GM18498 (cell line): ENCODE data around the gene NRF1.
"Not testable (repeated sequence)": the region's sequence is repeated elsewhere in the genome, so short reads cannot be mapped to it uniquely, and the experiment has no call there.

Experiments used
- ATAC-seq: cut with Tn5 transposase; IDR thresholded peaks from one replicate; pipeline ENCODE4 v1.9.1; 2021; ENCODE audit warnings: mild to moderate bottlenecking, moderate library complexity; ENCODE audit not compliant: unreplicated experiment

The NRF1 gene

DNA sequence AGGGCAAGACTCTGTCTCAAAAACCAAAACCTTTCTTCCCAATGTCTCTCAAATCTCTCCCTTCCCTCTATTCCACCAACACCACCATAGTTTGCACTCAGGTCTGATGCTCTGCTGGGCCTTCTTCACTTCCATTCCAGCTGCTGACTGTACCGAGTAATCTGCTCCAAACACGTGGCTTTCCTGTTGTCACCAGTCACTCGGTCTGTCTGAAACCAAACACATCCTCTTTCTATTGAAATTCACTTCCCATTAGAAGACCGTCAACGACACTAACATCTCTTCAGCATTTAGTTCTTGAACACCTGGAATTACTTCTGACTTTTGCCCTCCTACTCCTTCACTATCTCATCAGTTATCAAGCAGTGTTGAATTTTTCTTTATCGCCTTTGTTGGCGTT is 4.7 kb upstream of the NRF1 start:
- ATAC-seq = no peak

DNA sequence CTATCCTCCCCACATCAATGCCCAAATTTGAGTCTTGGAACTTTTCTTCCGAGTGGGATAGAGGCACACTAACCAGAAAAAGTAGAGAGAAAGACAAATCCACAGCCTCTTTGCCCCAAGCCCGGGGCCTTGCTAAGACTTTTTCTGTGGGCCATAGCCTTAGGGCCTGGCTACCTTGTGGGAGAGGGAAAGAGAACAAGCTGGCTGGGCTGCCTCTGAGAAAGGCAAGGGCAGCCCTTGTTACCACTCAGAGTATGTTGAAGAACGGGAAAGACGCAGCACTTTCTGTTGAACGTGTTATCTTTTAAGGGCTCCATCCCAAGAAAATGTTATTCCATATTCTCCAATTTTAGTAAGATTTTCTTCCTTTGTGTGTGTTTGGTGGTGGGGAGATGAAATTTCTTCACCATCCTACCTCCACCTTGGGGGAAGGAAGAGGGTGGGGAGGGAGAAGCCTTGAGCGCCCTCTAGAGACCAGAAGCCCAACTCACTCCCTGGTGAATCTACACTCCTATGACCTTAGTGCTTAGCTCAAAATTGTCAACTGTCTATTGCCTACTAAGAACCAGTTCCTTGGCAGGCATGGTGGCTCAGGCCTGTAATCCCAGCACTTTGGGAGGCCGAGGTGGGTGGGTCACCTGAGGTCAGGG is 3.9 kb upstream of the NRF1 start:
- ATAC-seq = no peak

DNA sequence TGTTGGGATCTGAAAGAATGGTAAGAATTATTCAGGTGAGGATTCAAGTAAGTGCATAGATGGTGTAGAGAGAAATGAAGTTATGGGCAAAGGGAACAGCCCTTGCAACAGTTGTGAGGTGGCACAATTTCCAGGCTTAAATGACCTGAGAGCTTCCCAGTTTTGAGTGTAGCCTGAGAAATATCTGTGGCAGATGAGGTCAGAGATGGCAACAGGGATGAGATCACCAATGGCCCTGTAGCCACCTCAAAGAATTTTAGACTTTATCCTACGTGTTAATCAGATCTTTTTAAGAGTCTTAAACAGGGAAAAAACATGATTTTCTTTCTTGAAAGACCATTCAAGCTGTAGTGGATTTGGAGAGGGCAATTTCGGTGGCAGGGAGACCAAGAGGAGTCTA is 1.9 kb upstream of the NRF1 start:
- ATAC-seq = no peak

DNA sequence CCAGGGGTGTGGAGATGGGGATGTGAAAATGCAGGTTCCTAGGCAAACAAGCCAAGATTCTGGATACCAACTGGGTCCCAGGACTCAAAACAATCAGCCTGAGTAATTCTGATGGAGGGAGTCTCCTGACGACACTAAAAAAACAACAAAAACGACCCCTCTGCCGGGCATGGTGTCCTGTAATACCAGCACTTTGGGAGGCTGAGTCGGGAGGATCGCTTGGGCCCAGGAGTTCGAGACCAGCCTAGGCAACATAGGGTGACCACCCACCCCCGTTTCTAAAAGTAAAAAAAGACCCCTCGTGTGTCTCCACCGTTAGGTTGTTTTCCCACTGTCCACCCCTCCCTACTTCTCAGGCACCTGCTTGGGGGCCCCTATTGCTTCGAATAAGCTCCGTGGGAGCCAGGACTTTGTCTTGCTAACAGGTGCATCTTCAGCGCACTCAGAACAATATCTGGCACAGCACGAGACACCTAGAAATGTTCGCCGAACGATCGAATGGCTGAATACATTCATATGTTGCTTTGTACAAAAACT is 743 bp upstream of the NRF1 start:
- ATAC-seq = no peak

DNA sequence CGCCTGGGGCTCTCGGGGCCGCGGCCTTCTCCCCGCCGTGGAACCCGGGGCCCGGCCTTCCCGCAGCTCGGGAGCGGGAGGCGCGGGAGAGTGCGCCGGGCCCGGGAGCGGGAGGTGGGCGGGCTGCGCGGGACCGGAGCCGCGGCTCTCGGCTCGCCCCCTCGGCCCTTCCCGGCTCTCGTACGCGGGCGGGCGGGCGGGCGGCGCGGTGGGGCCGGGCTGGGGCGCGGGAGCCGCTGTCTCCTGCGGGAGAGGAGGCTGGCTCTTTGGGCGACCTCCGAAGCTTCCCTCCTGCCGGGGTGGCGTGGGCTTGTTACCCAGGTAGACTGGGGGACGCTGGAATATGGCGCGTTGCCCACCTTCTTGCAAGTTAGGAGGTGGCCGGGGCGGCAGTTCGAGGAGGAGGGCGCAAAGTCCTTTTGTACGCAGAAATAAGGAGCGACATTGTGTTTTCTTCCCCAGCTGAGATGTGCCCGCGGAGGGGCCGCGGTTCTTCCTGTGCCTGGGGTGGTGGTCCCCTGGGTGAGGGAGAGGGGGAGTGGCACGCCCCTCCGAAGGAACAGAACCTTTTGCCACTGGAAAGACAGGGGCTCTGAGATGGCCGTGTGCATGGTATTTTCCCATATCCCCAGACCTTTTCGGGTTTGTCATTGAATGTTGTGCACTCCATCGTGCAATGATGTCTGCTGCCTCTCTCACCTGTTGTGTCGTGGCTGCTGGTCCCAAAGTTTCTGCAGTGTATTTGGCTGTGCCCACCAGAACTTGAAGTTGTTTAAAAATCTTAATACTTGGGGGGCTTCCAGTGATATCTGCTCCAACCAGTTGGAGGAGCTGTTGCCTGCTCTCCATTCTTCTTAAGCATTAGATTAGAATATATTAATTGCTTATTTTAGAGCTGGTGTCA is 844 bp downstream of the NRF1 start:
- ATAC-seq = peak; percentile 24

DNA sequence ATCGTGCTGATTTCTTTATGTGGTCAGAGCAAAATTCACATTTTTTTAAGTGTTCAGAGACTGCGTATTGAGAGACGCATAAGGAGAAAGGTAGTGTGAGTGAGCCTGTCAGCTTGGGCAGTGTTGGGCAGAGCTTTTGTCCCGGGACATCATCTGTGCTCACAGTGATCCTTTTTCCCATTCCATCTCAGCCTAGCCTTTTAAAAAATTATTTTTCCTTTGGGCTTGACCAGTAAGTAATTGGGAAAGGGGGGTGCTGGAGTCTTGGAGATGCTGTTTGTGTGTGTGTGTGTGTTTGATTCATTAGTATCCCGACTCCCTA is 1.5 kb downstream of the NRF1 start:
- no peak for ATAC-seq

DNA sequence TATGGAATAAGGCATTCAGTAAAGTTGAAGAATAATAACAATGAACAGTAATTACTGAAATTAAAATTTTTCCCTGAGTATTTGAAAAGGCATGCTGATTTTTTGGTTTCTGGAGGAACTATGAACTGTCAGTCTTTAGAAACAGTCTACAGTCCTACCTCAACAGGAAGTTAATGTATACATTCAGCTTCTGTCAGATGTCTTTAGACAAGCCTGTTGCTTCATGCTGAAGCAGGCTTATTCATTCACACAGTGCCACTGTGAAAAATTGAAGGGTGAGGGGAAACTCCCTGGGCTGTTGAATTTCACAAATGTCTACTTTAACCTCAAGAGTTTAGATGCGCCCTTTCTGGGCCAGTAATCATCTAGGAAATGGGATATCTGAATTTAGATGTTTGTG is 3.5 kb downstream of the NRF1 start:
- ATAC-seq = peak; percentile 29

DNA sequence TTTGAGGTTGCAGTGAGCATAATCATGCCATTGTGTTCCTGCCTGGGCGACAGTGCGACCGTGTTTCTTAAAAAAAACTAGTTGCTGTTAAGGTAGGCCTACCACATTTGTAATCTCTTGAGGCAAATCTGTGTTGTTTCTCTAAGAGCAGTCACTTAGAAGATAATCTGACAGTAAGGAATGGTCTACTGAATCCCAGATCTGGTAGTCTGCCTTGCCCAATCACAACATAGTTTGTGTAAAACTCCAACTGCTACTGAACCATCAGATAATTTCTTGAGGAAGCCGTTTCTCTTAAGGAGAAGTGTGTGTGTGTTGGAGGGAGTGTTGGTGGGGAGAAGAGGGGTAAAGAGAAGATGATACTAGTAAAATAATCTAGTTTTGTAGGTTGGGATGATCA is 5.0 kb downstream of the NRF1 start:
- ATAC-seq = no peak

DNA sequence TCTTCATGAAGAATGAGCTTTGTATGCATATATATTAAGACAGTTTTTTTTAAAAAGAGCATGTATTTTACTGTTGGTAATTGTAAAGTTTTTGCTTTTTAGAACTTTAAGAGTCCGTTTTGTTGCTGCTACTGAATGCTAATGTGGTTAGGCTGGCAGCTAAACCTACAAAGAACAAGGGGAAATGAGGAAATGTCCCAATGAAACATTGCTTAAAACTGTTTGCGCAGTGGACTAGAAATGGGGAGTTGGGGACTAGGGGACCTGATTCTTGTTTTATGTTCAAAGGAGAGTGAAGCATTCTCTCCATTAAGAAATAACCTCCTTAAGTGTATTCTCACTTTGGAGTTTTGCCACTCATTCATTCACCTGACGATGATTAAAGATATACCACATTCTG is 5.7 kb downstream of the NRF1 start:
- ATAC-seq = no peak

DNA sequence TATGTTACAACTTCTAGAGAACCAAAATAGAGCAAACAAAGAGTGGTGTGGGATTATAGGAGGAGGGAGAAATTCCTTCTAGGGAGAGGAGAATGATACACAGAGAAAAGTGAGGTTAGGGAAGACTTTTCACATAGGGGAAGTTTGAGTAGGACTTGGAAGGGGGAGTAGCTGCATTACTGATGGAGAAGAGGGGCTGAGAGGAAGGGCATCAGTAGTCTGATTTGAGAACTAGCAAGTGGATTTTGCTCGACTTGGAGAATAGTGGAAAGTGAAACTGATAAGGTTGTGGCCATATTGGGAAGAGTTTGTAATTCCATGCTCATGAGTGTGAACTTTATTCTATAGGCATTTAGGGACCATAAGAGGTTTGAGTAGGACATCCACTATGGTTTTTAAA is 6.1 kb downstream of the NRF1 start:
- ATAC-seq = no peak

DNA sequence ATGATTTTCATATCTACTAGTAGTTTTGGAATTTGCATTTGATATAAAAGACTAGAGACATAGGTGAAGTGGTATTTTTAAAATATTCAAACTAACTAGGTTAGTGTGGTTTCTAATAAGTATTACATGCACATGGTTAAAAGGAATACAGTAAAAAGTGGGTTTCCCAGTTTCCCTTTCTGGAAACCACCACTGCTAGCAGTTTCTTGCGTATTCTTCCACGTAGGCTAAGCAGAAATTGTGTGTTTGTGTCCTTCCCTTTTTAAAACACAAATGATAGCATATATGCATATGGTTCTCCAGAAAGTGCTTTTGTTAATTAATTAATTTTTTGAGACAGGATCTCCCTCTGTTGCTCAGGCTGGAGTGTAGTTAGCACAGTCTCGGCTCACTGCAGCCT is 15.4 kb downstream of the NRF1 start:
- ATAC-seq = no peak

DNA sequence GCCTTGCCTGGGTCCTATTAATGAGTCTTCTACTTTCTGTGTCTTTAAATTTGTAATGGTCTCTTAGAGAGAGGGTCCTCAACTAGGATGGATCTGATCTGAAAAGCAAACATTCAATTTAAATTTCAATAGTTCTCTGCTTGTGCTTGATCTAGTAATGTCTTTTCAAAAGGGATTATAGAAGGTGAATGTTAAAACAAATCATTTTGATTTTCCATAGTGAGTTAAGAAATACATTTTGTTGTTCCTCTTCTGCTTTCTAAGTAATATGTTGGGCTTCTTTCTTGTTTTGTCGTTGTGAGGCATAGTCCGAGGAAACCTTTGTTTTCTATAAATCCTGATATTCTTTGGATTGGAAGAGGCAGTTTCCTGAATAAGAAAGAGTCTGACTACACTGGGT is 18.8 kb downstream of the NRF1 start:
- no peak for ATAC-seq

DNA sequence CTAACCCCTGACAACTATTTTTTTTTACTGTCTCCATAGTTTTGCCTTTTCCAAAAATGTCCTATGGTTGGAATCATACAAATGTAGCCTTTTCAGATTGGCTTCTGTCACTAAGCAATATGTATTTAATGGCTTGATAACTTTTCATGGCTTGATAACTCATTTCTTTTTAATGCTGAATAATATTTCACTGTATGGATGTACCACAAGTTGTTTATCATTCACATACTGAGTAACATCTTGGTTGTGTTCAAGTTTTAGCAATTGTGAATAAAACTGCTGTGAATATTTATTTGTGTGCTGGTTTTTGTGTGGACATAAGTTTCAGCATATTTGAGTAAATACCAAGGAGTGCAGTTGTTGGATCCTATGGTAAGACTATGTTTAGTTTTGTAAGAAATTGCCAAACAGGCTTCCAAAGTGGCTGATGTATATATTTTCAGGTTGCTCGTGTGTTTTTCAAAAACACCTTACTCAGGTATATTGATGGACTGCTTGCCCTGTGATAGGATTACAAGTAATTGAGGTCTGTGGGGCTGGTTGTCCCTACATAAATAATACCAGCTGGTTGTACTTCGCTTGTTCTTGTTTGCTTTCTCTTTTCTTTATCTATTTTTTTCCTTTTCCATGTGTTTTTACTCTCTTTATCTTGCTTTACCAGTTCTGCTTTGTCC is 23.0 kb downstream of the NRF1 start:
- no peak for ATAC-seq

DNA sequence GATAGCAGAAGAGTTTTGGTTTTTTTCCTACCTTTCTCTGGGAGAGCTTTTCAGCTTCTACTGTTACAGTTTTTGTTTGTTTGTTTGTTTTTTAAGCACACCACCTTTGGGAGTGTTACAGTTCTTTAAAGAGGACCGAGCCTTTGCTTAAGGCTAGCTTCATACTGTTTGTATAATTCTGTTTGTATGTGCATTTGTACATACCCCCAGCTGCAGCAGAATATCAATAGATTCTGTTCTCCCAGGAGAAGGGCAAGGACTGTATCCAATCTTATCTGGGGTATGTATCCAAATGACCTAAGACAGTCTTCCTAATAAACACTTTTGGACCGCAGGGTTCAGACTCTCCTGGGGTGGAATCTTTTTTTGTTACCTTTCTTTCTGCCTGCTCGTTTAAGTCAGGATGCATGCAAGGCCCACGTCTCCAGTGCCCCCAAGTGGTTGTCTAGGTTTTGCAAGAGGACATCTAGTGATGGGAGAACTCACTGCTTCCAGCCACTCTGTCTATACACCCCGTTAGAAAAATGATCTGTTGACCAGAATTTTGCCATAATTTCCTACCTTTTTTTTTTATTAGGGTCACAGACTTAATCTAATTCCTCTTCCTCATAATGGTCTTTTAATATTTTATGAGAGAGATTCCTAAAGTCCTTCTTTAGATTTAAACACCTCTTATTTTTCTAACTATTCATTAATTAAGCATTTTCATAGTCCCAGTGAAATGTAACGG is 23.9 kb downstream of the NRF1 start:
- peak; percentile 92 for ATAC-seq

DNA sequence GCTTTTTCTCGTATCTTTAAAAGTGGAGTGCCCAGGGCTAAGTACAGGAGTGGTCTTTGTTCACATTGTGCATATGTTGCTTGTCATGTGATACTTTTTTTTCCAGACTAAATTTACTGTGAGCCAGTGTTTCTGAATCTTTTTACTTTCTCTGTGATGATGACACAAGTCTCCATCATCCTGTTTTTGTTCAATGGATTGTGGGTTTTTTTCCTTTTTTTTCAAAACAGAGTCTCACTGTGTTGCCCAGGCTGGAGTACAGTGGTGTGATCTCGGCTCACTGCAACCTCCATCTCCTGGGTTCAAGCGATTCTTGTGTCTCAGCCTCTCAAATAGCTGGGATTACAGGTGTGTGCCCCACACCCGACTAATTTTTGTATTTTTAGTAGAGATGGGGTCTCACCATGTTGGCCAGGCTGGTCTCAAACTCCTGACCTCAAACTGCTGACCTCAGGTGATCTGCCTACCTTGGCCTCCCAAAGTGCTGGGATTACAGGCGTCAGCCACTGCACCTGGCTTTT is 24.6 kb downstream of the NRF1 start:
- ATAC-seq = not testable (repeated sequence)

DNA sequence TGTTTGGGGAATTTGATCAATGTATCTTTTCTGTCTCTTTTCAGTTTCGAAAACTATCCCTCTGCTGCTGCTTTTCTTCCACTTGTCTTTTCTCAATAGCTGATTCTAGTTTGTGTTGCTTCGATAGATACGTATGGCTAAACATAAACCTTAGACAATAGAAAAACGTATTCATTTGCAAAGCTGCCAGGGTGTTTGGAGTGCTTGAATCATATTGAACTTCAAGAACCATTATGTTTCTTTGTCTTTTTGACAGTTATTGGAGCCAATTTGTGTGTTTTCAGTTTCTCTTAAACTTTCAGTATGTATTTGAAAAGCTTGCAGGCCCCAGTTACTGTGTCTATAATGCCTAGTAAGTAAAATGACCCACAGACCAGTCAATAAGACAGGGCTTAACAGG is 25.1 kb downstream of the NRF1 start:
- no peak for ATAC-seq

DNA sequence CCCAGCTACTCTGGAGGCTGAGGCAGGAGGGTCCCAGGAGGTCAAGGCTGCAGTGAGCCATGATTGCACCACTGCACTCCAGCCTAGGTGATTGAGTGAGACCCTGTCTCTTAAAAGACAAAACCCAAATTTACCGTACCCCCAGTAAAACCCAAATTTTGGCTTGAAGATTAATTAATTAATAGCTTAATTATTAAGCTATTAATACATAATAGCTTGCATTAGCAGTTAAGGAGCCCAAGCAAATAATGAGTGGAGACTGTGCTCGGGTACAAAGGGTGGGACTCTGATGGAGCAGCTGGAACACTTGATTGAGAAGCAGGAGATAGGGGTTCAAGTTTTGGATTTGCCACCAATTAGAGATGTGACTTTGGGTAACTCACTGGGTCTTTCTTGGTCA is 28.9 kb downstream of the NRF1 start:
- no peak for ATAC-seq

DNA sequence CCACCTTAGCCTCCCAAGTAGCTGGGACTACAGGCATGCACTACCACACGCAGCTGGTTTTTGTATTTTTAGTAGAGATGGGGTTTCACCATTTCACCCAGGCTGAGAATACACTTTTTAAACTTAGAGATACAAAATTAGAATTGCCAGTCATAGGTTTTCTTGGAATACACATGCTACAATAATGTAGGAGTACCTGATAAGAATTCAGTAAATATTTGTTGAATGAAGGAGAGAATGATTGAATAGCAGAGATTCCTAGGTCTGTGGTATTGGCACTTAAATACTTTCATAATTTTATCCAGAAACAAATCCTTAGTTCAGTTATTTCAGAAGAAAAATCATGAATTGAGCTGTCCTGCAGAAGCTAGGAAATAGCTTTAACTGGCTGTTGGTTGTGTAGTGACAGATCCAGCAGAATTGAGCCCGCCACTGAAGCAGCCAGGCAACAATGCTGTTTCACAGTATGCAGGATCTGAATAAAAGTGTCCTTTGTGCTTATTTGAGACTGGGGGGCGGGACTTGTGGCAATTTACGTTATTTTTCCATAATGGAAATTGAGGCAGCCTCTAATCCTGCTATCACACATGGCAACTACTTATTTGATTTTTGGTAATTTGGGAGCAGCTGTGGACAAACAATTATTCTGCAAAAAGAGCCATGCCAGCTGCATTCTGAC is 31.5 kb downstream of the NRF1 start:
- no peak for ATAC-seq

DNA sequence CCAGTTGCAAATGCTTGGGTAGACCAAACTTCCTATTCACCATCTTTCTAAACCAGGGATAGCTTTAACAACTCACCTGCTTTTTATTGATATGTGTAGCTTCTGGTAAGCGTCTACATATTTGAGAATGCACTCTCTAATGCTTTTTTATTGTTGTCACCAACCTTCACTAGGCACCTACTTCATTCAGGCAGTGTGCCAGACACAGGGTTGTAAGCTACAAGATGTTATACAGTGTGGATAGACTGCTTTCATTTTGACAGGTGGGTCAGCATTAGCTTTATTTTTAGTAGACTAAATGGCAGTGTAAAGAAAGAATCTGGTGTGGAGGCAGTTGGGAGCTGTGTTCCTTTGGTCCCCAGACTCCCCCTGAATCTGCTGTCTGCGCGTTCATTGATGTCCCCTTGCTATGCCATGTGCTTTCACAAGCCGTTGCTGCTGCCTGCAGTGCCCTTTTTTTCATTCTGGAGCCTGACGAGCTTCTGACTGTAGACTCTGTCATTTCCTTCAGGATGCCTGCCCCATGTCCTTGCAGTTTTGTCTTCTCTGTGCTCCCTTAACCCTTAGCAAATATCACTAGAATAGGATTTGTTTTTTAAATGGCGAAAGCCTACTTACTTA is 32.1 kb downstream of the NRF1 start:
- no peak for ATAC-seq

DNA sequence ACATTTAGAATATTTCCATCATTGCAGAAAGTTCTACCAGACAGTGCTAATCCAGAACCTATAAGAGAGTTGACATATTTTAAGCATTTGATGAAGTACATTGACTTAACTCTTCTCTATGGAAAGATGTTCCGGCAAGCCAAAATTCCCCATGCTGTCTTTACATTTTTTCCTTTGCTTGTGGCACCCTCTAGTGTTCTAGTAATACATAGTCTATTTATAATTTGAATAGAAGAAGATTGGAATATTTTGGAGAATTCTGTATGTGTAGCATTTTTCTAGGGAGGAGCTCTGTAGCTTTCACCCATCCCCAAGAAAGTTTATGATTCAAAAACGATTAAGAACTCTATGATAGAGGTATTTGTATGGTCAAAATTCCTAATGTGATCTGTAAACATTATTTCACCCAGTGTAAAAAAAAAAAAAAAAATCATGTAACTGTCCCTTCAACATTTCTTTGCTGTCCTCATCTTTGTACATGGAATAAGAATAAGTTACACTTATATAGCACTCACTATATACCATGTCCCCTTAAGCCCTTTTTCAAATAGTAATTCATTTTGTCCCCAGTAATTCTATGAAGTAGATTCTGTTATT is 33.2 kb downstream of the NRF1 start:
- no peak for ATAC-seq
